ENCODE results near the gene SAMD8.
"Not testable (repeated sequence)": the region's sequence is repeated elsewhere in the genome, so short reads cannot be mapped to it uniquely, and the experiment has no call there.

The SAMD8 gene

DNA sequence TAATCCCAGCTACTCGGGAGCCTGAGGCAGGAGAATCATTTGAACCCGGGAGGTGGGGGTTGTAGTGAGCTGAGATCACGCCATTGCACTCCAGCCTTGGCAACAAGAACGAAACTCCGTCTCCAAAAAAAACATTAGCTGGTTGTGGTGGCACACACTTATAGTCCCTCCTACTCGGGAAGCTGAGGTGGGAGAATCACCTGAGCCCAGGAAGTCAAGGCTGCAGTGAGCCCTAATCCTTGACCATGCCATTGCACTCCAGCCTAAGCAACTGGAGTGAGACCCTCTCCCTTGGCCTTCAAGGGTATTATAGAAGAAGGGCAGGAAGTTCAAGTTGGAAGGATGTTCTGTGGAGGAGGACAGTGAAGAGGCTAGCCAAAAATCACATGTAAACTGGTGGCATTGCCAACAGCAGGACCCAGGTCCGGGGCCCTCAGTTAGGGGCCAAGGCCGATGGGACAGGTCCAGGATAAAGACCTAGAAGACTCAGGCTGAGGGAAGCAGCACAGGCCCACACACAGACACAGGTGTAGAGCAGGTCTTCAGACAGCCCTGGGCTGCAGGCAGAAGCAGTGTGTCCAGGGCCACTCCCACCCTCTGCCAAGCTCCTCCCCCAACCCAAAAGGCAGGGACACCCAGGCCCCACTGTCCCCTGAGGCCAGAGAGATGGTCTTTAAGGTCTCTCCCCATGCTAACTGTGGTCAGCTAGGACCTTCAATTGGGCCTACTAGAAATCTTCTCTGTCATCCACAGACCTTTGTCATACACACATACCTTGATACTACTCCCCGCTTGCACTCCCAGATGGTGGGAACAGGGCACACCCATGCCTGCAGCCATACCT is 8.4 kb upstream of the SAMD8 start:
- TF ChIP-seq, protein P1, sequence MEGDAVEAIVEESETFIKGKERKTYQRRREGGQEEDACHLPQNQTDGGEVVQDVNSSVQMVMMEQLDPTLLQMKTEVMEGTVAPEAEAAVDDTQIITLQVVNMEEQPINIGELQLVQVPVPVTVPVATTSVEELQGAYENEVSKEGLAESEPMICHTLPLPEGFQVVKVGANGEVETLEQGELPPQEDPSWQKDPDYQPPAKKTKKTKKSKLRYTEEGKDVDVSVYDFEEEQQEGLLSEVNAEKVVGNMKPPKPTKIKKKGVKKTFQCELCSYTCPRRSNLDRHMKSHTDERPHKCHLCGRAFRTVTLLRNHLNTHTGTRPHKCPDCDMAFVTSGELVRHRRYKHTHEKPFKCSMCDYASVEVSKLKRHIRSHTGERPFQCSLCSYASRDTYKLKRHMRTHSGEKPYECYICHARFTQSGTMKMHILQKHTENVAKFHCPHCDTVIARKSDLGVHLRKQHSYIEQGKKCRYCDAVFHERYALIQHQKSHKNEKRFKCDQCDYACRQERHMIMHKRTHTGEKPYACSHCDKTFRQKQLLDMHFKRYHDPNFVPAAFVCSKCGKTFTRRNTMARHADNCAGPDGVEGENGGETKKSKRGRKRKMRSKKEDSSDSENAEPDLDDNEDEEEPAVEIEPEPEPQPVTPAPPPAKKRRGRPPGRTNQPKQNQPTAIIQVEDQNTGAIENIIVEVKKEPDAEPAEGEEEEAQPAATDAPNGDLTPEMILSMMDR (IDR thresholded peaks at IDR 0.05; ENCODE audit: insufficient read depth, missing control alignments): no peak
- no peak for FAIRE-seq
- DNase-seq (ENCODE audit: insufficient read length, low spot score): no peak

DNA sequence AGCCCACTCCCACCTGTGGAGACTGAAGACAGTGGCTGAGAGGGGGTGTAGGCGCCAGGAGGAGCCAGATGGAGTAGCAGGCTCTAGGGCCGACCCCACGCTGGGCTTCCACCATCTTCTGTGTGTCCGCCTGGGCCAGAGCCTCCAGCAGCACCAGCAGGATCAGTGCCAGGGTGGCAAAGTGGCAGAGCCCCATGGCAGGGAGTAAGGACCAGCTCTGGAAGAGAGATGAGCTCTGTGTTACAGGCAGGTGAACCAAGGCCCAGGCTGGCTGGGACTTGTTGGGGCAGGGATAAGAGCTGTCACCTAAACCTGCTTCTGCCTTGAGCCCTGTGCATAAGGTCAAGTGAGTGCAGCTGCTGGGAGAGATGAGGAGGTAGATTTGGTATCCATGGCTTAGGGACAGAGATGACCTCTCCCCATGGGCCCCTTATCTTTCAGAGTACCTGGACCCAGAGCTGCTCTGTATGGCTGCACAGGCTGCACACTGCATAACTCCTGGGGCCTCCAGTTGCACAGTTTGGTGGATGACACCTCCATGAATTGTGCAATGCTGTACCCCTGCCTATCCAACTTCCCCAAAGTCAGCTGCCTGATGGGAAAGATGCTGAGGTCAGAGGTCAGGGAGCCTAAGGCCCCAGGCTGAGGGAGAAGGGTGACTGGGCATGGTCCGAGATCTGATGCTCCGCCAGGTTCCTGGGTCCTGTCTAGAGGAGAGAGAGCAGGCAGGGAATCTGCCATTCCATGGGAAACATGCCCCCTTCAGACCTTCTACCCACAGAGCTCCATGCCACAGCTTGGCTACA is 7.4 kb upstream of the SAMD8 start:
- DNase-seq (ENCODE audit: insufficient read length, low spot score) (no peak), FAIRE-seq (no peak)
- TF ChIP-seq, protein P1 (IDR thresholded peaks at IDR 0.05; ENCODE audit: insufficient read depth, missing control alignments): no peak

DNA sequence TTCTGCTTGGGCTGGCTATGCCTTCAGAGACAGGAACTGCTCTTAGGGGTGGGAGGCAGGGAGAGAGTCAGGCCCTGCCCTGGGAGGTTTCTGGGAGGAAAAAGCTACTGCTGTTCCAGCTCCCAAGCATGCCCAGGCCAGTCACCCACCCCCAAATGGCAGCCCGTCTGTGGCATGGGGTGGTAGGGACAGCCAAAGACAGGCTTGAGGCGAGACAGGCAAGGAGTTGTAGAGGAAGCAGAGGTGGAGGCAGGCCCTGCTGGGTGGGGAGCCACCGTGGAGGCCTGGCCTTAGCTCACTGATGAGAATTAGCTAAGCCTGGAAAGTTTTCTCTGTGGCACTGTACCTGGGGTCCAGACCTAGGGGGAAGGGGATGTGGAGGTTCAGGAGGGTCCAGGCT is 6.6 kb upstream of the SAMD8 start:
- FAIRE-seq (no peak), DNase-seq (ENCODE audit: insufficient read length, low spot score) (no peak)
- TF ChIP-seq, protein P1 (IDR thresholded peaks at IDR 0.05; ENCODE audit: insufficient read depth, missing control alignments): no peak

DNA sequence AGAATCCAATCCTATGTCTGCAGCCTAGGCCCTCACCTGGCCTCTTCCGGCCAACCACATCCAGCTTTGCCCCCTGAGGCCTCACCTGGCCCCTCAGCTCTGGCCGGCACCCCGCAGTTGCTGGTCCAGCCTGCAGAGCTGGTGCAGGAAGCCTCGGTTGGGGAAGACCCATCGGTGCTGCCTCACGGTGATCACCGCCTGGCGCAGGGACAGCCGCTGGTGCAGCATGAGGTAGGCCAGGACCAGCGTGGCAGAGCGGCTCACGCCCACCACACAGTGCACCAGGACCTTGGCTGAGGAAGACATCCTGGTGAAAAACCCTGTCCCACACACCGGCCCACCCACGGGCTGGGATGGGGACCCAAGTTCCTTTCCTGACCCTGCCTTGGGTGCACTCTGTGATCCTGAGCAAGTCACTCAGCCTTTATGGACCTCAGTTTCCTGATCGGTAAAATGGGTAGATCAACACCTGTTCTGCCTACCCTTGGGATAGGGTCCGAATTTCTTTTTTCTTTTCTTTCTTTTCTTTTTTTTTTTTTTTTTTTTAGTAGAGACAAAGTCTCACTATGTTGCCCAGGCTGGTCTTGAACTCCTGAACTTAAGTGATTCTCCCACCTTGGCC is 5.8 kb upstream of the SAMD8 start:
- FAIRE-seq (no peak), DNase-seq (ENCODE audit: insufficient read length, low spot score) (no peak)
- TF ChIP-seq, protein P1 (IDR thresholded peaks at IDR 0.05; ENCODE audit: insufficient read depth, missing control alignments): no peak

DNA sequence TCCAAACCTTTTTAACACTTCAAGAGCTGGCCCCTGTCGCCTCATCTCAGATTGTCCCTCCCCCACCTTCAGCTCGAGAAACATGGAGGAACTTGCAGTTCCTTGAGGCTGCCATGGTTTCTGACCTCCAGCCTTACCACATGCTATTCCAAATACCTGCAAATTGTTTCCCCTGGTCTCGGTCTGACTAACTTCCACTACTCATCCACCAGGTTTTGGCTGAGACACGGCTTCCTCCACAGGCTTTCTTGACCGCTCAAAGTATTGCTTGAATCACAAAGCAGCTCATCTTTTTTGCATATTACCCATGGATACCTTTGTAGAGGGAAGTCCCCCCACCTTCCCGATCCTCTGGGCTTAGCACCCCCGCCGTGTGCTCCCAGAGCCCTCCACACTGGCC is 5.2 kb upstream of the SAMD8 start:
- DNase-seq (ENCODE audit: insufficient read length, low spot score) (no peak), FAIRE-seq (no peak)
- TF ChIP-seq, protein P1 (IDR thresholded peaks at IDR 0.05; ENCODE audit: insufficient read depth, missing control alignments): no peak

DNA sequence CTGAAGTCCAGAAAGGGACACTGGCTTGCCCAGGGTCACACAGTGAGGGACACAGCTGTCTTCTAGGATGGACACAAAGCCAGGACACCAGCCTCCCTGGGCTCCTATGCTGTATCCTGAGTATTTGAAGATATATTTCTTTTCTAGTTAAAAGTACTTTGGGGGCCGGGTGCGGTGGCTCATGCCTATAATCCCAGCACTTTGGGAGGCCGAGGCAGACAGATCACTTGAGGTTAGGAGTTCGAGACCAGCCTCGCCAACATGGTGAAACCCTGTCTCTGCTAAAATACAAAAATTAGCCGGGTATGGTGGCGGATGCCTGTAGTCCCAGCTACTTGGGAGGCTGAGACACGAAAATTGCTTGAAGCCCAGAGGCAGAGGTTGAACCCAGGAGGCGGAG is 4.6 kb upstream of the SAMD8 start:
- DNase-seq (ENCODE audit: insufficient read length, low spot score); FAIRE-seq: not testable (repeated sequence)
